ENCODE data around the gene GPR179.

GPR179 gene

DNA sequence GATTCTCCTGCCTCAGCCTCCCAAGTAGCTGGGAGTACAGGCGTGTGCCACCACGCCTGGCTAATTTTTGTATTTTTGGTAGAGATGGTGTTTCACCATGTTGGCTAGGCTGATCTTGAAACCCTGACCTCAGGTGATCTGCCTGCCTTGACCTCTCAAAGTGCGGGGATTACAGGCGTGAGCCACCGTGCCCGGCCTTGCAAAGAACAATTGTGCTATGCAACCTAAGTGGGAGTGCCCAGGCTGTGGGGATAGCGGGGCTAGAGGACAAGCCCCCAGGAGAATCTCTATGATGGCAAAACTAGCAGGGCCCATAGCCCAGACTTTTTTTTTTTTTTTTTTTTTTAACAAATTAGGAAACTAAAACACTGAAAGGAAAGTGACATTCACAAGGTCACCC lies 2.0 kb upstream of the GPR179 start:
- DNase-seq = no peak

DNA sequence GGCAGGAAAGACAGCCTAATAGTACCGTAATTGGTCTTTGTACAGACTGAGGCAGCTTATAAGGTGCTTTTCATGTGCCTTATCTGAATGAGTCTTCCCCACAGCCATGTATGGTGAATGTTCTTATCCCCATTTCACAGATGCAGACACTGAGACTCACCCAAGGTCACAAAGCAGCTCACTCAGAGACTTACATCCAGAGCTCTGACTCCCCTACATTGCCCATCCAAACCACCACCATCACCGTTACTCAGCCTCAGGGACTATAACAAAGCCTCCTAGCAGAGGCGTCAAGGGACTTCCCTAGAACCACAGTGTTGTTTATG lies 627 bp upstream of the GPR179 start:
- no peak for DNase-seq

GRCh38 chr17:38342886-38343607 lies 709 bp downstream of the GPR179 start:
- DNase-seq = no peak

DNA sequence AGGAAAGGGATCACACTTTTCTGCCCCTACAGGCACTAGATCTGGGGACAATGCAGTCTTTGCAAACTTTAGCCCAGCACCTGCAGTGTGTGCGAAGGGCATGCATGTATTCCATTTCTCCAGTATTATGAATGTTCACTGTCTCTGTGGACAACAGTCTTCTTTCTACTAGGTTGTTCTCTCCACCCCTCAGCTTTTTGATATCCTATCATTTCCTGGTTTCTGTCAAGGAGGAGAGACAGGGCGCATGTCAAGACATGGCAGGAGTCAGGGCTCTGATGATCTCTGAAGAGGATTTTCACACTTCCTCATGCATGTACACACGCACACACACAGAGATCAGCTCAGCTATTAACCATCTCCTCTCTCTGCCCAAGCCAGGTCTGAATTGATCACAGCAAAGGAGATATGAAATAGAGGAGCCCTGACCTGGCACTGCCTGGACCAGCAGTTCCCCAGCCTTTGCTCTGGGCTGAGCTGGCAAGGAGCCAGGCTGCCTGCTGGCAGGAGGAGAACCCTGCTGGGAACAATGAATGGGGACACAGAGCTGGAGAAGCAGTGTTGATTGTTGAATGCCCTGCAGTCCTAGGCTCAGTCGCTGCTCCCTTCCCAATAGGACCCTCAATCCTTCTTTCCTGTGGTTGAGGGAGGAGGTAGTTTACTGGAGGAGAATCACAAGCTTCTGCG lies 2.6 kb downstream of the GPR179 start:
- peak; percentile 54 for DNase-seq

- DNase-seq = no peak
Observed at GRCh38 chr17:38339891-38340290, 3.9 kb downstream of the GPR179 start.

DNA sequence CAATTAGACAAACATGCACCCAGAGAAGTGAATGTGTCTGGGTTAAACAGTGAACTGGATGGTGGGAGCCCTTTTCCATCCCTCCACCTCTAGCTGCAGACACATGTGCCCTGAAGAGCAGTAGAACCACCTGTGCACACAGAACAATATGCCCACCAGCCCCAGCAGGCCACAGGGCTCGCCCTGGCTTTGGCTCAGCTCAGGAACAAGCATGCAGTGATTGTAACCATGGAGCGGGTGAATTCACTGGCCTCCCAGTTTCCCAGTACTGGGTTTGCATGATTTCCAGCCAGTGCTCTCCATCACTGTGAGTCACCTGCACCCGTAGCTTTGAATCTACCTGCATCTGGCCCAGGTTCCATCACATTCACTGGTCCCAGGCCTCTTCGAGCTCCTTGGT lies 5.2 kb downstream of the GPR179 start:
- no peak for DNase-seq

DNA sequence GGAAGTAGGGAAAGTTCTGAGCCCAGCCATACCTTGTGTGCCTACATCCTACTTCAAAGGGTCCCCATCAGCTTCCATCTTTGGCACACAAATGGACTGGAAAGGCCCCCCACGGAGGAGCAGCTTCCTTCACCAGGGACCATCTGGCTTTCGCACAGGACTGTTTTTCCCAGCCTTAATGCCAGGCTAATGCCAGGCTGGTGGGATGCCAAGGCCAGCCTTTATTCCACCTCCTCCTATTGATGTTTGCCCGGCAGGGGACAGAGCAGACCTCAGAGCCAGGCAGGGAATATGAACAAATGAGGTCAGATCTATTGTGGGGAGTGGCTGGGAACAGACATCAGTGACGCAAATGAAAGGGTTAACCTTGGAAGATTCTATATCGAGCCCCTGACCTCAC lies 5.7 kb downstream of the GPR179 start:
- DNase-seq = no peak

DNA sequence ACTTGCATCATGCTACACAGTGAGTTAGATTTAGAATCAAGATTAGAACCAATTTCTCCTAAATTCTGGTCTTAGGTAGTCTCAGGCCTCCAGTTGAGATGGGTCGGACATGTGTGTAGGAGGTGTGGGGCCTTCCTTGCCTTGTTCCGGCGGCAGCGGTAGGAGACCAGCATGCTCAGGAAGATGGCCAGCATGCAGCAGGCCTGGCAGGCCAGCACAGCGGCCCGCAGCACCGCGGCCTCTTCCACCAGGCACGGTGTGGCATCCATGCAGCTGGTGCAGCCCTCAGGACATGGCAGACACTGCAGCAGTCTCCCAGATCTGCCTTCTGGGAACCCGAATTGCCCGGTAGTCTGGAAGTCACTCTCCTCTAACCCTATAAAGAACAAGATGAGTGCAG lies 6.9 kb downstream of the GPR179 start:
- no peak for DNase-seq

DNA sequence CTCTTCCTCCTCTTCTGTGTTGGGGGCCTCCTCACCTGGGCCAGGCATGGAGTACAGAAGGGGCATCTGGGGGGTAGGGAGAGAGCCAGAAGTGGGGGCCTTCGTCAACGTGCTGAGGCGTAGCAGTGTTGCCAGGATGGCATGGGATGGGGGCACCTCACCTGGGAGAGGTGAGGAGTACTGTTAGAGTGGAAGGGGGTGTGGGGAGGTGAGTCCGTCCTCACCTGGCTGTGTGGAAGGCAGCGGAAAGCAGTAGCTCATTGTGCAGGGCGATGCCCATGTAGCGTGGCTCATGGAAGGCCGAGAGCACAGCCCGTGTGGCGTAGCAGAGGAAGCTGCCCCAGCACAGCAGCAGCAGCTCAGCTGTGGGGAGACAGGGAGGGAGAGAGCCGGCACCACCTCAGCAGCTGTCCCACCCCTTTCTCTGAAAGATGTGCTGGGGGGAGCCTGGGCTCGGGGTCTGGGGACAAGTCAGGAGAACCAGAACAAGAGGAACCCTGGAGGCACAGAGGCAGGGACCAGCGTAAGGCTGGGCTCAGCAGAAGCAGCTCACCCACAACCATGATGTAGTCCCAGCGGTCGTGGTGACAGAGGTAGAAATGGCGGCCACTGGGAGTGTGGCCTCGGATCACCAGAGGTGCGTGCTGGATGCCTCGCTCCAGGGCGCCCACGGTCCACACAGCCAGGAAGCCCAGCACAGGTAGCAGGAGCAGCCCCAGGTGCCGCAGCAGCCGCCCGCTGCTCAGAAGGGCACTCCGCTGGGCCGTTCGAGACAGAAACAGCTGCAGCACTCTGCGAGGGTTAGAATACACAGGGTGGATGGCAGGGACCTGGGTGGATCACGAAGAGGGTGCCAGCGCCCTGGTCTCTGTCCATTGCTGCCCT lies 9.0 kb downstream of the GPR179 start:
- DNase-seq = no peak

DNA sequence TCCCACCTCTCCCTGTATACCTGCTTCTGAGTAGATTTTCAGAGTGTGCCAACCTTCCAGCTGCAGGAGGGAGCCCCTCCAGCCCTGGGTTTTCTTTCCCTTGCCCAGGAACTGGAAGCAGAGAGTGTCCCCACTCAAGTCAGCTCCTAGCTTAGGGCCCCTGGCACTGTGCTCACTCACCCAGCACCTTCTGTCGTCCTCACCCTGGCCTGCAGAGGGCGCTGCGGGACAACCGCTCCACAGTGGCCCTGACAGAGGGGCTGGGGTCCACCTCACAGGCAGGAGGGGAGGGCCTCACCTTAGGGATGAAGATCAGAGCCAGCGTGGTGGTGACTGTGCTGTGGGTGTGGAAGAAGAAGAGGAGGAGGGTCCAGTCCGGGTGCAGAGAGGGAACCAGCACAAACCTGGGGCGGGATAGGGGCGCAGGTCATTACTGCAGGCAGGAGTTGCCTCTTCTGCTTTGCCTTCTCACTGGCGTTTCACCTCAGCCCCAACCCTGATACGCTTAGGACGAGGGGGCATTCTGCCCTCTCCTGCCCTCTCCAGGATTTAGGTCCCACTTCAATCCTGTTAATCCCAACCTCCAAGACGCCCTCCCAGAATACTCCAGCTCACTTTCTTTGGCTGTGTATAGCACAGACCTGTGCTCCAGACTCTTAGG lies 10.0 kb downstream of the GPR179 start:
- DNase-seq = peak; percentile 69

DNA sequence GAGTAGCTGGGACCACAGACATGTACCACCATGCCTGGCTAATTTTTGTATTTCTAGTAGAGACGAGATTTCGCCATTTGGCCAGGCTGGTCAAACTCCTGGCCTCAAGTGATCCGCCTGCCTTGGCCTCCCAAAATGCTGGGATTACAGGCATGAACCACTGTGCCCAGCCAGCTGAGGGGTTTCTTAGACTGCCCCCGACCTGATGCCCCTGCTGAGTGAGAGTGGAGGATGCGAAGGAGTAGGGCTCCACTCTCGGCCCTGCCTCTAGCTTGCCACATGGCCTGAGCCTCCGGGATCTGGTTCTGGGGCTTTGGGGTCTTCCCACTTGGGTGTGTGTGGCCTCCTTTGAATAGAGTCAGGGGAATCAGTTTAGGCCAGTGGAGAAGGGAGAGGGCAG lies 11.0 kb downstream of the GPR179 start:
- DNase-seq = no peak

DNA sequence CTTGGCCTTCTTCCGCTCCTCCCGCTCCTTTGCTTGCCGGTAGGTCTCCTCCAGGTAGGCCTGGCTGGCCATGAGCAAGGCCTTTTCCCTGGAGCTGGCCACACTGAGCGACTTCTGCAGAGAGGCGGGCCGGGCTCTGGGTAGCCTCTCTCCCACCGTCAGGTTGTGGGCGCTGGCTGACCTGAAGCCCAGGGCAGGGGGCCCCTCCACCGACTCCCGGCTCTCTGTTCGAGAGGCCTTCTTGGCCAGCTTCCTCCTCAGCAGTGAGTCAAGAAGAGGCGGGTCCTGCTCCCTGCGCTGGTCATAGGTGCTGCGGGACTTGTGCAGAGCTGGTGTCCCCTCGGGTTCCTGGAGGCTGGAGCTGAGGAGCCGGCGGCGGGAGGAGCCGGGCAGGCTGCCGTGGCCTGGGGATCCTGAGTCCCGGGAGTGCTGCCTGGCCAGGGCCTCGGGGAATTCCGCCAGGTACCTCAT lies 12.8 kb downstream of the GPR179 start:
- DNase-seq = no peak

DNA sequence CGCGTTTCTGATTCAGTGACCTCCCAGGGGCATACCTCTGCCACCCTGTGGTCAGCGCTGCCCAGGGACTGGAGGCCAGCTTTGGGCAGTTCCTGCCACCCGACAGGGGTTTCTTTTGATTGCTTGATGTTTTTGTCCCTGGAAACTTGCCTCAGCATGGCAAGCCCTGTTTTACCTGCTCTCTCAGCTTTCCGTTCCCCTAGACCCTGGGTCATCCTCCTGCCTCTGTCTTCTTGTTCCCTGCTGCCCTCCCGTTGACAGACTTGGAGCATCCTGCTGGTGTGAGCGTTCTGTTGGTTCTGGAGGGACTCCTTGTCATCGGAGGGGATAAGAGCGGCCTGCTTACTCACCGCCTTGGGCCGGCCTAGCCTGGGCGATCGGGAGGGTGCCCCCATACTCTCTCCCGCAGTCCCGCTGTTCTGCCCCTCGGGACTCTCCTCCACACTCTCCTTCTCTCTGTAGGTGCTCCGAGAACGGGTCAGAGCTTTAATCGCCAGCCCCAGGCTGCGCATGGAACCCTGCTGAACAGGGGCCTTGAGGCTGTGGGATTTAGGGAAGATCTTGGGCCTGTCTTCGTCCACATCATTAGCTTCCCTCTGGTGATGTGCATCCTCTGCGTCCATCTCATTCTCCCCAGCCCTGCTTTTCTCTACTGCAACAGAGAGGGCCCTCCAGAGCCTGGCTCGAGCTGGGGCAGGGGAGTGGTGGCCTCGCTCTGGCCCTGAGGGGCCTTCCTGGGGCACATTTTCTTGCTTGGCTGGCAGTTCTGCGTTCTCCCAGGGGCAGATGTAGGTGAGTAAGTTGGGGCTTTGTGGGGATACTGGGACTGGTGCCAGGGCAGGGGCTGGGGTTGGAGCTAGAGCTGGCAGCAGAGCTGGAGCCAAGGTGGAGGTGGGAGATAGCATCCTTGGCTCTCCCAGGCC lies 13.7 kb downstream of the GPR179 start:
- no peak for DNase-seq

- no peak for DNase-seq
Observed at GRCh38 chr17:38329284-38329683, 14.5 kb downstream of the GPR179 start.

DNA sequence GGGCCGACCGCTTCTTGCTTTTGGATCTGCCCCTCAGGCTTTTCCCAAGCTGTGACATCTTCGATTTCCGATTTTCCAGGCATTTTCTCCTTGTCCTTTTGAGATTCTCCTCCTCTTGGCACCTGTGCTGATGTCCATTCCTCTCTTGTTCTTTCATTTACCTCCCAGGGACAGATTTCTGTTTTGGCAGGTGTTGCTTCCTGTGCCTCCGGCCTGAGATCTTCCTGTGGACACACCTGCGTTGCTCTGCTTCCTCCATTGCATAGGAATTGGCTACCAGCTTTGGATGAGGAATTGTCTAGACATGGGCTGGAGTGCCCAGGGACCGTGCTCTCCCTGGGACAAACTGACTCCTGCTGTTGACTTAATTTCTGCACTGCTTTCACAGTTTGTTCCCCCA lies 15.1 kb downstream of the GPR179 start:
- DNase-seq = no peak

- no peak for DNase-seq
Observed at GRCh38 chr17:38327936-38328335, 15.8 kb downstream of the GPR179 start.

GRCh38 chr17:38326996-38327792 lies 16.6 kb downstream of the GPR179 start:
- DNase-seq = peak; percentile 41

DNA sequence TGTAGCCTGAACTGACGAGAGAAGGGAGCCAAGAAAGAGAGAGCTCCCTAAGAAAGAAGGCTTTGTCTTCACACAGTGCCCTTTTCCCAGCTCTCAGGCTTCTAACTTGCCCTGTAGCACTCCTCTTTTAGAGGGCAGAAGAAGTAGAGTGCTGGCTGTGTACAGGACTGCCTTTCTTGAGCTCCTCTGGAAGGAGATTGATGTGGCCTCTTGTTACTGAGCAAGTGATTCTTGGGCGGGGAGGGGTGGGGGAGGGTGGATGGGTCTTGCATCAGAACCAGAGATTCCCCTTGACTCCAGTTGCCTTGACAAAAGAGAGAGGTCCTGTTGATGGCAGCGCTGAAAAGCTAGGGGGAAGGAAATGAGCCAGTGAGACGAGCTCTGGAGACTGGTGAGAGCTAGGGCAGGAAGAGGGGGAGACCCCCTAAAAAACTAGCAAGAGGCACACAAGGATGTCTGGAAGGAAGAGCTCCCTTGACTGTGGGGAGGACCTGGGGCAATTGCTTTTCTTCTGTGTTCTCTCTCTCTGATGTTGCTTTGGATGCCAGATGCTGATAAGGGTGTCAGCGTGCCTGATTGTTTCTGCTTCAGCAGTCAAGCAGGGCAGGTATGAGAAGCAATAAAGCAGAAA lies 18.4 kb downstream of the GPR179 start:
- no peak for DNase-seq

DNA sequence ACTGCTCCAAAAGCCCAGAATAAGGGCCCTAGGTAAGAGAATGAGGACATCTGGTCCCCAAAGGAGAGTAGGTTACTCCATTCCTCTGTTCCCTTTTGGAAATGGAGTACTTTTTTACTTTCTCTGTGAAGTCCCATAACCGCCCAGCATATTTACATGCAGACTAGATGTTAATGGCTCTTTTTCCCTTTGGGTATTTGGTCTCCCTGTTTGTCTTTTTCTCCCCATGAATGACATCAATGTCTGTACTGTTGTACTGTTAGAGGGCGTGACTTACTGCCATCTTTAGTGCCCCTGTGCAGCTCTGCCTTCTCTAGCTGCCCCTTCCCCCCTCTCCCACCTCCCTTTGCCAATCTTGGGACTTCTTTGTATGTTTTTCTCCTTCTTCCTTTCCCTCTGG lies 19.0 kb downstream of the GPR179 start:
- no peak for DNase-seq

GRCh38 chr17:38324141-38324697 lies 19.5 kb downstream of the GPR179 start:
- peak; percentile 32 for DNase-seq
